ENCODE measurements around the gene RAB3GAP1. TPM values are rescaled to one million over a fixed set of nuclear protein-coding genes. Genes with fewer than 3 reads are reported as not detected.

Gene RAB3GAP1
- polyA plus RNA-seq, 1 of the 3 experiments (the other 2 are of a cell fraction), result 10.9 TPM

DNA sequence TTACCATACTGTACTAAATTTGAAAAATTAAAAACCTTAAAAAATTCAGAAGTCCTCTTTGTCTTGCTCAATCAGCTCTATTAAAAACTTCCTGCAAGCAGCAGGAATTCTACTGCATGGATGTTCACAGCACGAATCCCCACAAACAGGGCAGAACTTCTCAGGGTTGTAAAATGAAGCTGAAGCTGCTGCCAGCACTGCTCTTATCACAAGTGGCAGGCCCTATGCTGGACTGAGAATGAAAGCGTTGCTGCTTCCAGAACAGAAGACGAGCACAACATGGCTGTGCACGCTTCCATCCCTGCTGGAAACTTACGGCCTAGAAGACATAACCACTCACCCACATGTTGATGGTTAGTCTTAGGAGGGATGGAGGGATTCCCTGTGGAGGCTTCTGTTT is 134.0 kb downstream of the RAB3GAP1 start (continued):
- TF ChIP-seq, protein P1, sequence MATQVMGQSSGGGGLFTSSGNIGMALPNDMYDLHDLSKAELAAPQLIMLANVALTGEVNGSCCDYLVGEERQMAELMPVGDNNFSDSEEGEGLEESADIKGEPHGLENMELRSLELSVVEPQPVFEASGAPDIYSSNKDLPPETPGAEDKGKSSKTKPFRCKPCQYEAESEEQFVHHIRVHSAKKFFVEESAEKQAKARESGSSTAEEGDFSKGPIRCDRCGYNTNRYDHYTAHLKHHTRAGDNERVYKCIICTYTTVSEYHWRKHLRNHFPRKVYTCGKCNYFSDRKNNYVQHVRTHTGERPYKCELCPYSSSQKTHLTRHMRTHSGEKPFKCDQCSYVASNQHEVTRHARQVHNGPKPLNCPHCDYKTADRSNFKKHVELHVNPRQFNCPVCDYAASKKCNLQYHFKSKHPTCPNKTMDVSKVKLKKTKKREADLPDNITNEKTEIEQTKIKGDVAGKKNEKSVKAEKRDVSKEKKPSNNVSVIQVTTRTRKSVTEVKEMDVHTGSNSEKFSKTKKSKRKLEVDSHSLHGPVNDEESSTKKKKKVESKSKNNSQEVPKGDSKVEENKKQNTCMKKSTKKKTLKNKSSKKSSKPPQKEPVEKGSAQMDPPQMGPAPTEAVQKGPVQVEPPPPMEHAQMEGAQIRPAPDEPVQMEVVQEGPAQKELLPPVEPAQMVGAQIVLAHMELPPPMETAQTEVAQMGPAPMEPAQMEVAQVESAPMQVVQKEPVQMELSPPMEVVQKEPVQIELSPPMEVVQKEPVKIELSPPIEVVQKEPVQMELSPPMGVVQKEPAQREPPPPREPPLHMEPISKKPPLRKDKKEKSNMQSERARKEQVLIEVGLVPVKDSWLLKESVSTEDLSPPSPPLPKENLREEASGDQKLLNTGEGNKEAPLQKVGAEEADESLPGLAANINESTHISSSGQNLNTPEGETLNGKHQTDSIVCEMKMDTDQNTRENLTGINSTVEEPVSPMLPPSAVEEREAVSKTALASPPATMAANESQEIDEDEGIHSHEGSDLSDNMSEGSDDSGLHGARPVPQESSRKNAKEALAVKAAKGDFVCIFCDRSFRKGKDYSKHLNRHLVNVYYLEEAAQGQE (IDR thresholded peaks at IDR 0.05; ENCODE audit: low read depth, low read length), result no peak

DNA sequence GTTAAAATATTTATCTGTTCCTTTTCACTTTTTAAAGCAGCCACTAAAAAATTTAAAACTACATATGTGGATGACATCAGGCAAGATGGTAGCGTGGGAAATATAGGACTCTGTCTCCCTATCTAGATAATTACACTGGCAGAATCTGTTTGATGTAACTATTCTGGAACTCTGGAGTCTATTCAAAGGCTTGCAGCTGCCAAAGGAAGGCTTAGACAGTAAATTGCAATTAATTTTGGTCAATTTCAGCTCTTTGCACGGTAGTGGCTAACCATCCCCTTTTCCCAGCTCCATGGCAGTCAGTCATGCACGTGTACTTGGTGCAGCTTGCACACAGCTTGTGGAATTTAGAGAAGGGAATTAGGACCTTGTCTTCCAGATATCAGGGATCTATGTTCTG is 135.2 kb downstream of the RAB3GAP1 start:
- Histone ChIP-seq H2AFZ (ENCODE audit: low read depth) (no peak overlapping the region), H3K4me1 (ENCODE audit: control insufficient read depth in 1 of 2, insufficient read depth in 2 of 2, low read depth in 1 of 2, low read length in 1 of 2) (no peaks in the 10 kb centered on the region; a peak in 1 of 4 replicates), H3F3A (replicated peaks; ENCODE audit: insufficient read depth) (no peaks in the 10 kb centered on the region), H3K27ac (ENCODE audit: low read depth in 2 of 2, low read length in 1 of 2) (no peak overlapping the region), H3K4me2 (no peak overlapping the region), H4K20me1 (ENCODE audit: insufficient read depth) (no peaks in the 10 kb centered on the region), H3K9ac (no peak overlapping the region), H3K9me3 (no peaks in the 10 kb centered on the region), H3K27me3 (ENCODE audit: insufficient read depth) (no peaks in the 10 kb centered on the region), H3K4me3 (ENCODE audit: low read depth in 2 of 2, low read length in 1 of 2) (no peak overlapping the region), H3K9me2 (no peaks in the 10 kb centered on the region), H3K79me2 (ENCODE audit: insufficient read depth) (no peaks in the 10 kb centered on the region), H3K36me3 (replicated peaks in 1 of 2; ENCODE audit: control insufficient read depth in 1 of 2, insufficient read depth in 2 of 2, low read length in 1 of 2) (peaks cover 0 to 5% of the 10 kb centered on the region in 2 experiments)
- TF ChIP-seq, protein P2, sequence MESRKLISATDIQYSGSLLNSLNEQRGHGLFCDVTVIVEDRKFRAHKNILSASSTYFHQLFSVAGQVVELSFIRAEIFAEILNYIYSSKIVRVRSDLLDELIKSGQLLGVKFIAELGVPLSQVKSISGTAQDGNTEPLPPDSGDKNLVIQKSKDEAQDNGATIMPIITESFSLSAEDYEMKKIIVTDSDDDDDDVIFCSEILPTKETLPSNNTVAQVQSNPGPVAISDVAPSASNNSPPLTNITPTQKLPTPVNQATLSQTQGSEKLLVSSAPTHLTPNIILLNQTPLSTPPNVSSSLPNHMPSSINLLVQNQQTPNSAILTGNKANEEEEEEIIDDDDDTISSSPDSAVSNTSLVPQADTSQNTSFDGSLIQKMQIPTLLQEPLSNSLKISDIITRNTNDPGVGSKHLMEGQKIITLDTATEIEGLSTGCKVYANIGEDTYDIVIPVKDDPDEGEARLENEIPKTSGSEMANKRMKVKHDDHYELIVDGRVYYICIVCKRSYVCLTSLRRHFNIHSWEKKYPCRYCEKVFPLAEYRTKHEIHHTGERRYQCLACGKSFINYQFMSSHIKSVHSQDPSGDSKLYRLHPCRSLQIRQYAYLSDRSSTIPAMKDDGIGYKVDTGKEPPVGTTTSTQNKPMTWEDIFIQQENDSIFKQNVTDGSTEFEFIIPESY (IDR thresholded peaks at IDR 0.05; ENCODE audit: borderline replicate concordance, low read depth), result no peak
- TF ChIP-seq RXRA (IDR thresholded peaks at IDR 0.05; ENCODE audit: borderline replicate concordance, low read depth) (no peak), TEAD4 (IDR thresholded peaks at IDR 0.05; ENCODE audit: borderline replicate concordance, insufficient read depth) (no peak), SIN3A (IDR thresholded peaks at IDR 0.05; ENCODE audit: borderline replicate concordance, low read depth, low read length) (no peak), NFIC (IDR thresholded peaks at IDR 0.05; ENCODE audit: borderline replicate concordance) (no peak), POLR2AphosphoS5 (IDR thresholded peaks at IDR 0.05; ENCODE audit: low read depth, low read length) (no peak), RAD21 (IDR thresholded peaks at IDR 0.05; ENCODE audit: low read length) (no peak), ELF1 (IDR thresholded peaks at IDR 0.05) (no peak), GABPA (IDR thresholded peaks at IDR 0.05; ENCODE audit: low read depth) (no peak)
- TF ChIP-seq, protein P3, sequence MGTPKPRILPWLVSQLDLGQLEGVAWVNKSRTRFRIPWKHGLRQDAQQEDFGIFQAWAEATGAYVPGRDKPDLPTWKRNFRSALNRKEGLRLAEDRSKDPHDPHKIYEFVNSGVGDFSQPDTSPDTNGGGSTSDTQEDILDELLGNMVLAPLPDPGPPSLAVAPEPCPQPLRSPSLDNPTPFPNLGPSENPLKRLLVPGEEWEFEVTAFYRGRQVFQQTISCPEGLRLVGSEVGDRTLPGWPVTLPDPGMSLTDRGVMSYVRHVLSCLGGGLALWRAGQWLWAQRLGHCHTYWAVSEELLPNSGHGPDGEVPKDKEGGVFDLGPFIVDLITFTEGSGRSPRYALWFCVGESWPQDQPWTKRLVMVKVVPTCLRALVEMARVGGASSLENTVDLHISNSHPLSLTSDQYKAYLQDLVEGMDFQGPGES (IDR thresholded peaks at IDR 0.05; ENCODE audit: low read depth, low read length), result no peak
- TF ChIP-seq, protein P4, sequence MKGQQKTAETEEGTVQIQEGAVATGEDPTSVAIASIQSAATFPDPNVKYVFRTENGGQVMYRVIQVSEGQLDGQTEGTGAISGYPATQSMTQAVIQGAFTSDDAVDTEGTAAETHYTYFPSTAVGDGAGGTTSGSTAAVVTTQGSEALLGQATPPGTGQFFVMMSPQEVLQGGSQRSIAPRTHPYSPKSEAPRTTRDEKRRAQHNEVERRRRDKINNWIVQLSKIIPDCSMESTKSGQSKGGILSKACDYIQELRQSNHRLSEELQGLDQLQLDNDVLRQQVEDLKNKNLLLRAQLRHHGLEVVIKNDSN (IDR thresholded peaks at IDR 0.05; ENCODE audit: borderline replicate concordance, low read depth), result no peak
- TF ChIP-seq, protein P5, sequence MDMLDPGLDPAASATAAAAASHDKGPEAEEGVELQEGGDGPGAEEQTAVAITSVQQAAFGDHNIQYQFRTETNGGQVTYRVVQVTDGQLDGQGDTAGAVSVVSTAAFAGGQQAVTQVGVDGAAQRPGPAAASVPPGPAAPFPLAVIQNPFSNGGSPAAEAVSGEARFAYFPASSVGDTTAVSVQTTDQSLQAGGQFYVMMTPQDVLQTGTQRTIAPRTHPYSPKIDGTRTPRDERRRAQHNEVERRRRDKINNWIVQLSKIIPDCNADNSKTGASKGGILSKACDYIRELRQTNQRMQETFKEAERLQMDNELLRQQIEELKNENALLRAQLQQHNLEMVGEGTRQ (IDR thresholded peaks at IDR 0.05; ENCODE audit: borderline replicate concordance, low read depth, low read length), result no peak
- 86% methylated on average over 3 of the region's 3 CpGs for WGBS (ENCODE audit: low lambda C conversion rate)
- DNase-seq, result no peak
- CTCF ChIA-PET, result no interaction called here
- POLR2A ChIA-PET, result no interaction called here

Data from SK-N-SH (cell line).